Cardiac fibroblast (primary cell): ENCODE measurements around the gene RGS7.
"Not testable (repeated sequence)": the region's sequence is repeated elsewhere in the genome, so short reads cannot be mapped to it uniquely, and the experiment has no call there.

Source experiments
- DNase-seq, 2 donors: peaks; one replicate each; pipeline versions ENCODE4 v3.0.0 to v3.0.0-alpha.2; 2010; ENCODE audit warnings: low read depth in 2 of 2
- H3K4me3 ChIP-seq, 2 donors: replicated peaks in 1 of 2; 1 replicate in 1 of 2; 2 replicates in 1 of 2; pipeline ENCODE4 v1.5.1; 2011; ENCODE audit warnings: low read depth in 2 of 2, low read length in 2 of 2, mild to moderate bottlenecking in 2 of 2, moderate library complexity in 1 of 2
- CTCF ChIP-seq: IDR thresholded peaks from one replicate; pipeline ENCODE4 v1.5.1; 2011; ENCODE audit warnings: low read depth, mild to moderate bottlenecking, low read length, inconsistent platforms

The RGS7 gene

DNA sequence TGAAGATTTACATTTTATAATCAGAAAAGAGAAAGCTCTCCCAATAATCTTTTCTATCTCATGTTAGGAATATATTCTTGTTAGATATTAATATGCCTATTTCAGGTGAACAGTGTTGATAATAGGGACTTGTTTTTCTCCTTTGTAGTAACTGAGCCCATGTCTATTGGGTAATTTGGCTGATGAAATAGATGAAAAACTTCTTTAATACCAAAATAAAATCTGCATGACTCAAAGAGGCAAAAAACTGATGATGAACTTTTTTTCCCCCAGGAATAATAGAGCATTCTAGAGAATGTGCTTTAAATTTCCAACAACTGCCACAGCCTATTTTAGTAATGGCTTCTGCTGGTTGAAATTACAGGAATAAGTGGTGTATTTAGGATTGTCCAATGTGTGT lies 566.1 kb downstream of the RGS7 start:
- H3K4me3 ChIP-seq = no peak overlapping the region
- peak in 1 of 2 donors; percentile 69 for DNase-seq
- TF ChIP-seq CTCF = no peak

GRCh38 chr1:240786880-240787279 lies 570.1 kb downstream of the RGS7 start:
- DNase-seq = no peak
- H3K4me3 ChIP-seq = no peak overlapping the region
- TF ChIP-seq CTCF = no peak

DNA sequence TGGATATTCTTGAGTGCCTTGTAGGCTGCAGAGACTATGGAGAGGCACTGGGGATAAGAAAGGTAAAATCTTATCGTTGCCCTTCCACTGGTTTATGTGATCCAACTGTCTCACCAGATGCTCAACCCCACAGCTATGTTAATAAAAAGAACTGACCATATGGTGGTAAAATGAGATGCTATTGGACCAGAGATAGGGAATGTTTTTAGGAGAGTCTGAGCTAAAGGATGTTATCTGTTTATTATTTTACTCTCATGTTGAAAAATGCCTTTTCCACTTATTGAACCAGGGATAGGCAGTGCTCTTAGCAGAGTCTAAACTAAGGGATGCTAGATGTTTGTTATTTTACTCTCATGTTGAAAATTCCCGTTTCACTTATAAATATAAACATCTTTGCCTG lies 572.2 kb downstream of the RGS7 start:
- DNase-seq = no peak
- H3K4me3 ChIP-seq = no peak overlapping the region
- TF ChIP-seq CTCF = no peak

DNA sequence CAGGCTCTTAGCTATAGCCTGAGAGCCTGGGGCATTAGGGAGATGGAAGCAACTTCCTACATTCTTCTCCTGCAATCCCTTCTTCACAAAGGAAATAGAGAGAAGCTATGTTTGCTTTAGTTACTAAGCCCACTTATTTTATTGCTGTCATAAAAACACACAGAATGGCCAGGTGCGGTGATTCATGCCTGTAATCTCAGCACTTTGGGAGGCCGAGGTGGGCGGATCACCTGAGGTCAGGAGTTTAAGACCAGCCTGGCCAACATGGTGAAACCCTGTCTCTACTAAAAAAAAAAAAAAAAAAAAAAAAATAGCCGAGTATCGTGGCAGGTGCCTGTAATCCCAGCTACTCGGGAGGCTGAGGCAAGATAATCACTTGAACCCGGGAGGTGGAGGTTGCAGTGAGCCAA lies 573.3 kb downstream of the RGS7 start:
- DNase-seq, H3K4me3 ChIP-seq: not testable (repeated sequence)

DNA sequence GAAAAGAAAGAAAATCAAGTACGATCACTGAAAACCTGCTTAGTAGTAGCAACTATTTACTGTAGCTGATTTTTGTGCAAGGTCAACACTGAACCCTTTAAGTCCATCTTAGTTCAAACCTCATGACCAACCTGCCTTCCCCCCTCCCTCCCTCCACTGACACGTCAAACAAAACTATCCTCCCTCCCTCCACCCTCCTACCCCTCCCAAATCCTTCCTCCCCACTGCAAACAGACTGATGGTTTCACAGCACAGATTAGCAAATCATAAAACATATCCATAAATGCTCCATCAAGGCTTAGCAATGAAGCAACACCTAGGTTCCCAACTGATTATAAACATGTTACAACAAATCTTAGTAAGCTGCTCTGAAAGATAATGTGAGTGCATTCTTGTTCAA lies 580.8 kb downstream of the RGS7 start:
- no peak overlapping the region for H3K4me3 ChIP-seq
- DNase-seq = no peak
- no peak for TF ChIP-seq CTCF

GRCh38 chr1:240772131-240772530 lies 584.9 kb downstream of the RGS7 start:
- DNase-seq = no peak
- TF ChIP-seq CTCF = no peak

DNA sequence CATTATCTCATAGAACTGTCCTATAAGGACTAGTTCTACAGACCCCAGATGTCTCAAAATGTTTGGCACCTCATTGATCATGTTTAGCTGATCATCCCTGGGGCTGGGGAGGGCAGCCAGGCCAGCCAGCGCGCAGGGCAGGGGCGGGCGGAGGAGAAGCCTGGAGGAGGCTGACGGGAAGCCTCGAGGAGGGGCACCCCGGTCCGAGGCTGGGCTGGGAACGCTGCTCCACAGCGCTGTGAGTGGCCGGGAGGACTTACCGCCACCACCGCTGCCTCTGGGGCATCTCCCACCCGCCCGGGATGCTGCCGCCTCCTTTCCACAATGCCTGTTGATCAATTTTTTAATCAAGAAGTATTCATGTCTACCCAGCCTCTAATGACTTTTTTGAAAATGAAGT lies 585.6 kb downstream of the RGS7 start:
- no peak overlapping the region for H3K4me3 ChIP-seq
- no peak for TF ChIP-seq CTCF
- no peak for DNase-seq

More at GRCh38 chr1:240772131-240772530, 584.9 kb downstream of the RGS7 start:
- no peak overlapping the region for H3K4me3 ChIP-seq
